T-cell (primary cell): ENCODE results near the gene HLA-DOB. TPM values are rescaled to one million over a fixed set of nuclear protein-coding genes. Genes with fewer than 3 reads are reported as not detected.

Experiments
- ATAC-seq, 4 experiments: fragments of 200-7000 bp in 3 of 4; fragments of 150-1000 bp in 1 of 4; cut with Tn5 transposase; replicated peaks in 1 of 4; 1 replicate in 3 of 4; 2 replicates in 1 of 4; pipeline ENCODE4 v1.10.0; 2021; ENCODE audit warnings: moderate library complexity in 3 of 4, mild to moderate bottlenecking in 2 of 4, moderate number of reproducible peaks in 1 of 4
- CTCF ChIA-PET, 2 donors: fragments of 300-600 bp; sonication (Branson Sonifier 250); formaldehyde crosslinking; loops; one replicate each; lab custom pipeline; 2022; ENCODE audit warnings: antibody characterized with exemption in 2 of 2; lab: Charles Lee
- POLR2A ChIA-PET, 2 donors: fragments of 300-600 bp; sonication (Branson Sonifier 250); formaldehyde crosslinking; loops; one replicate each; lab custom pipeline; 2022; ENCODE audit warnings: antibody characterized with exemption in 2 of 2; lab: Charles Lee
- DNase-seq, 35 experiments: peaks; one replicate each; pipeline versions ENCODE4 v3.0.0 to v3.0.0-alpha.2; 2013 to 2023
- H3K27ac ChIP-seq: one replicate; pipeline ENCODE4 v1.5.1; 2013; ENCODE audit warnings: low read length
- H3K27me3 ChIP-seq, 2 experiments: replicated peaks in 1 of 2; 1 replicate in 1 of 2; 2 replicates in 1 of 2; pipeline versions ENCODE4 v1.6.1 to v1.7.0; 2013; ENCODE audit warnings: low read length in 1 of 2, mixed read lengths in 1 of 2; ENCODE audit not compliant: control insufficient read depth in 2 of 2, insufficient read depth in 2 of 2; ENCODE audit errors: extremely low read depth in 1 of 2
- H3K36me3 ChIP-seq, 2 donors: 1 replicate in 1 of 2; 2 replicates in 1 of 2; pipeline versions ENCODE4 v1.6.1 to v1.7.0; 2013; ENCODE audit warnings: low read length in 1 of 2; ENCODE audit not compliant: control insufficient read depth in 2 of 2, insufficient read depth in 1 of 2; ENCODE audit errors: extremely low read depth in 1 of 2
- H3K4me1 ChIP-seq, 2 experiments: 1 replicate in 1 of 2; 2 replicates in 1 of 2; pipeline versions ENCODE4 v1.6.1 to v1.7.0; 2013; ENCODE audit warnings: low read length in 2 of 2, mixed read lengths in 1 of 2; ENCODE audit not compliant: insufficient read depth in 2 of 2, control insufficient read depth in 1 of 2; ENCODE audit errors: extremely low read depth in 1 of 2
- H3K4me3 ChIP-seq, 2 donors: 1 replicate in 1 of 2; 2 replicates in 1 of 2; pipeline versions ENCODE4 v1.5.1 to v1.7.0; 2013; ENCODE audit warnings: mild to moderate bottlenecking in 2 of 2, low read length in 1 of 2, moderate library complexity in 1 of 2; ENCODE audit not compliant: control insufficient read depth in 1 of 2; ENCODE audit errors: extremely low read depth in 1 of 2
- H3K9me3 ChIP-seq: 2 replicates; pipeline ENCODE4 v1.7.0; 2013
- H3K27ac Mint-ChIP-seq, 2 donors: one replicate each; pipeline ENCODE4 v1.8.0; 2020 to 2021; ENCODE audit warnings: mild to moderate bottlenecking in 2 of 2, mixed read lengths in 2 of 2
- H3K27me3 Mint-ChIP-seq, 2 donors: one replicate each; pipeline ENCODE4 v1.8.0; 2021 to 2022; ENCODE audit warnings: mixed read lengths in 2 of 2
- H3K36me3 Mint-ChIP-seq: one replicate; pipeline ENCODE4 v1.8.0; 2021; ENCODE audit warnings: mixed read lengths
- H3K4me1 Mint-ChIP-seq, 3 donors: one replicate each; pipeline ENCODE4 v1.8.0; 2020 to 2022; ENCODE audit warnings: mixed read lengths in 3 of 3, mild to moderate bottlenecking in 1 of 3
- H3K4me3 Mint-ChIP-seq, 3 donors: one replicate each; pipeline ENCODE4 v1.8.0; 2020 to 2022; ENCODE audit warnings: mild to moderate bottlenecking in 3 of 3, mixed read lengths in 3 of 3, moderate library complexity in 3 of 3
- H3K9me3 Mint-ChIP-seq, 3 donors: one replicate each; pipeline ENCODE4 v1.8.0; 2020 to 2022; ENCODE audit warnings: mixed read lengths in 3 of 3
- WGBS: methylation state at CpG from one replicate; pipeline ENCODE4 v1.1.5; 2013; ENCODE audit warnings: missing lambda C conversion rate; ENCODE audit not compliant: insufficient coverage; 5-methylcytosine and 5-hydroxymethylcytosine counted together
- total RNA-seq, 35 experiments: library from RNA in 6 of 35; stranded (reverse) in 6 of 35; fragments of 120-200 nt in 1 of 35; gene quantifications; one replicate each; pipeline versions ENCODE4 v1.2.1 to v1.2.4 and lab custom pipeline; 2013 to 2026

The HLA-DOB gene
- total RNA-seq, 5 donors from 2014 or later (not counting 1 experiment from before 2014, with no cell fraction given): 3.3 to 8.2 (median 3.9) TPM

GRCh38 chr6:32852844-32853540 is 36.2 kb upstream of the HLA-DOB start:
- Mint-ChIP-seq H3K36me3 (peaks cover 66% of the 10 kb centered on the region), H3K4me3 (peak overlapping the region; percentile 98 to 99 (median 98)), H3K4me1 (peaks cover 72 to 88% (median 74%) of the 10 kb centered on the region in 3 donors), H3K27me3 (no peaks in the 10 kb centered on the region), H3K27ac (peak overlapping the region; percentile 98 to 100), H3K9me3 (no peaks in the 10 kb centered on the region)
- ChIA-PET CTCF (interaction anchor here (0.6 to 5.9 kb wide), 13 partner anchors 8 to 161 kb away, joined by 3 to 236 read pairs (median 6); partner anchors contain the start of genes TAP2 (in 2 of the 2), HLA-DMA (in 1 of the 2) and PSMB8 (in 1 of the 2)), POLR2A (interaction anchor here (0.6 to 2.2 kb wide), 11 partner anchors 8 to 657 kb away, joined by 4 to 24 read pairs (median 10); partner anchors contain the start of genes PSMB8 (in 2 of the 2), TAP2 (in 2 of the 2), BRD2 (in 1 of the 2) and RING1 (in 1 of the 2))
- Histone ChIP-seq H3K27ac (peak overlapping the region; percentile 99), H3K36me3 (peaks cover 18 to 61% of the 10 kb centered on the region in 2 donors), H3K4me1 (peaks cover 40 to 68% of the 10 kb centered on the region in 2 experiments), H3K4me3 (peak overlapping the region; percentile 85 to 95), H3K9me3 (no peaks in the 10 kb centered on the region), H3K27me3 (no peaks in the 10 kb centered on the region)
- WGBS: under 1% methylated on average over 37 of the region's 41 CpGs
- ATAC-seq (peak; percentile 21 to 38 (median 28)), DNase-seq (peak in 34 of 35 experiments; percentile 26 to 78 (median 58))

DNA sequence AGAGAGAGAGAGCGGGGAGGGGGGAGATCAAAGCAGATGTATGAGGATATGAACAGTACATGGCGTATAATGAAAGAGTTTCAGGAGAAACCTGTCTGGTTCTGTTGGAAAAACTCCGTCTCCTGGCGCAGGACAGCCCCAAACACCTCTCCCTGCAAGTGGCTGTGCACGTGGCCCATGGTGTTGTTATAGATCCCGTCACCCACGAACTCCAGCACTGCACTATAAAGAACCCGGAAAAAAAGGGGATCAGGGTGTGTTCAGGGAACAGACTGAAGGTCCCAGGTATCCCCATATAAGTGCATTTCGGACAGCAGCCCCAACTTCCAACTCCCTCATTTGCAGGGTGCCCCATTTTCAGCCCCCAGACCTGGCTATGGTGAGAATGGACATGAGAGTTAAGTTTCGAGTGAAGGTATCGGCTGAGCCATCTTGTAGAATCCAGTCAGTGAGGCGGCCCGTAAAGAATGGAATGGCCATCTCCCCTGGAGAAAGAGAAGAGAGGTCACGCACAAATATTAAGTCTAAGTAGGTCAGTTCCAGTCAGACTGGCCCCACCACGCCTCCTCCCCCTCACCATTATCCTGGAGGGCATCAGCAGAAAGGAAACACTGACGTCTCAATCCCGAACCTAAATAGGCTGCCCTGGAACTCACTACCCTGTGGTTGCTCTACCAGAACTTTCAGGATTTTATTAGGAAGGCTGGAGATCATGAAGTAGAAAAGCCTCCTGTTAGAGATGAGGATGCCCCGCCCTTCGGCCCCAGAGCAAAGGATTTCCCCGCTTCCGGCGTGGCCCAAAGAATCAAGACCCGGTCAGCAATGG is 35.4 kb upstream of the HLA-DOB start:
- Mint-ChIP-seq H3K4me3 (peak overlapping the region; percentile 98 to 99 (median 98)), H3K36me3 (peaks cover 66% of the 10 kb centered on the region), H3K9me3 (no peaks in the 10 kb centered on the region), H3K27me3 (no peaks in the 10 kb centered on the region), H3K27ac (peak overlapping the region; percentile 98 to 100), H3K4me1 (peaks cover 72 to 88% (median 74%) of the 10 kb centered on the region in 3 donors)
- peak overlapping the region; percentile 85 to 95 for H3K4me3 ChIP-seq
- peaks cover 45 to 69% of the 10 kb centered on the region in 2 experiments for H3K4me1 ChIP-seq
- no peaks in the 10 kb centered on the region for H3K9me3 ChIP-seq
- ATAC-seq: no peak
- peaks cover 11 to 61% of the 10 kb centered on the region in 2 donors for H3K36me3 ChIP-seq
- ChIA-PET POLR2A (interaction anchor here (1.5 to 2.2 kb wide), 4 partner anchors 7 to 120 kb away, joined by 10 to 24 read pairs (median 24); partner anchors contain the start of genes PSMB8 (in 1 of the 2) and TAP2 (in 1 of the 2)), CTCF (interaction anchor here in 1 of 2 donors (1.3 to 5.9 kb wide), 5 partner anchors 7 to 16 kb away, joined by 8 to 236 read pairs (median 65); partner anchors contain the start of genes PSMB8 and TAP2)
- peak in 1 of 35 experiments; percentile 47 for DNase-seq
- no peaks in the 10 kb centered on the region for H3K27me3 ChIP-seq
- 4% methylated on average over 9 of the region's 23 CpGs for WGBS
- H3K27ac ChIP-seq: peak overlapping the region; percentile 99

GRCh38 chr6:32851025-32851424 is 34.2 kb upstream of the HLA-DOB start:
- no CpG with 5 or more reads among the region's 4 CpGs for WGBS
- ATAC-seq: no peak
- ChIA-PET POLR2A (interaction anchor here (0.6 to 0.9 kb wide), 3 partner anchors 14 to 120 kb away, joined by 3 read pairs; no protein-coding TSS in a partner anchor), CTCF (interaction anchor here (0.6 to 2.0 kb wide), 4 partner anchors 9 to 17 kb away, joined by 3 to 18 read pairs (median 10); partner anchors contain the start of gene TAP2 (in 2 of the 2))
- no peaks in the 10 kb centered on the region for H3K9me3 Mint-ChIP-seq
- H3K27ac Mint-ChIP-seq: peak overlapping the region; percentile 98 to 100
- peaks cover 14 to 66% of the 10 kb centered on the region in 2 donors for H3K36me3 ChIP-seq
- H3K36me3 Mint-ChIP-seq: peaks cover 67% of the 10 kb centered on the region
- peaks cover 53 to 73% of the 10 kb centered on the region in 2 experiments for H3K4me1 ChIP-seq
- peak overlapping the region; percentile 98 to 99 (median 98) for H3K4me3 Mint-ChIP-seq
- peak overlapping the region; percentile 99 for H3K27ac ChIP-seq
- H3K4me1 Mint-ChIP-seq: peaks cover 73 to 90% (median 75%) of the 10 kb centered on the region in 3 donors
- peak overlapping the region in 1 of 2 donors; percentile 95 for H3K4me3 ChIP-seq
- no peaks in the 10 kb centered on the region for H3K9me3 ChIP-seq
- H3K27me3 Mint-ChIP-seq: no peaks in the 10 kb centered on the region
- no peaks in the 10 kb centered on the region for H3K27me3 ChIP-seq
- DNase-seq: no peak

GRCh38 chr6:32849126-32849525 is 32.3 kb upstream of the HLA-DOB start:
- H3K4me1 Mint-ChIP-seq: peaks cover 67 to 86% (median 75%) of the 10 kb centered on the region in 3 donors
- peak overlapping the region; percentile 22 to 100 (median 98) for H3K4me3 Mint-ChIP-seq
- H3K27me3 Mint-ChIP-seq: no peaks in the 10 kb centered on the region
- Histone ChIP-seq H3K4me1 (peaks cover 44 to 73% of the 10 kb centered on the region in 2 experiments), H3K36me3 (peaks cover 14 to 72% of the 10 kb centered on the region in 2 donors), H3K4me3 (no peak overlapping the region), H3K27me3 (no peaks in the 10 kb centered on the region), H3K9me3 (no peaks in the 10 kb centered on the region), H3K27ac (peak overlapping the region; percentile 44)
- no peaks in the 10 kb centered on the region for H3K9me3 Mint-ChIP-seq
- WGBS: 43% methylated on average over 2 of the region's 6 CpGs
- no peak for DNase-seq
- ChIA-PET POLR2A (no interaction called here), CTCF (interaction anchor here in 1 of 2 donors (0.6 kb wide), 1 partner anchor 11 kb away, joined by 3 read pairs; no protein-coding TSS in a partner anchor)
- ATAC-seq: no peak
- peaks cover 70% of the 10 kb centered on the region for H3K36me3 Mint-ChIP-seq
- H3K27ac Mint-ChIP-seq: peak overlapping the region; percentile 81 to 100

- ChIA-PET POLR2A (no interaction called here), CTCF (no interaction called here)
- Mint-ChIP-seq H3K36me3 (peaks cover 74% of the 10 kb centered on the region), H3K27ac (peak overlapping the region; percentile 81 to 100), H3K4me1 (peaks cover 72 to 94% (median 80%) of the 10 kb centered on the region in 3 donors), H3K9me3 (no peaks in the 10 kb centered on the region), H3K4me3 (peak overlapping the region; percentile 98 to 100 (median 100)), H3K27me3 (no peaks in the 10 kb centered on the region)
- 100% methylated on average over 1 of the region's 8 CpGs for WGBS
- H3K27me3 ChIP-seq: no peaks in the 10 kb centered on the region
- DNase-seq (no peak), ATAC-seq (no peak)
- peak overlapping the region; percentile 44 for H3K27ac ChIP-seq
- H3K4me3 ChIP-seq: no peak overlapping the region
- H3K36me3 ChIP-seq: peaks cover 14 to 74% of the 10 kb centered on the region in 2 donors
- no peaks in the 10 kb centered on the region for H3K9me3 ChIP-seq
- peaks cover 48 to 75% of the 10 kb centered on the region in 2 experiments for H3K4me1 ChIP-seq
Measured at GRCh38 chr6:32847795-32848194, 31.0 kb upstream of the HLA-DOB start.
